GM12864 (cell line): ENCODE data around the gene DHX38.
"Not testable (repeated sequence)": the region's sequence is repeated elsewhere in the genome, so short reads cannot be mapped to it uniquely, and the experiment has no call there.

Experiments used
- DNase-seq: peaks from one replicate; pipeline ENCODE4 v3.0.0-alpha.2; 2011; ENCODE audit warnings: low read depth
- H3K4me3 ChIP-seq: 2 replicates; pipeline ENCODE4 v1.5.1; 2011; ENCODE audit warnings: mild to moderate bottlenecking, low read depth, low read length, control low read depth
- CTCF ChIP-seq: IDR thresholded peaks from 2 replicates; pipeline ENCODE4 v1.5.1; 2011; ENCODE audit warnings: low read depth, mild to moderate bottlenecking, moderate library complexity, low read length, control low read depth, inconsistent platforms; ENCODE audit errors: missing control alignments

The DHX38 gene

DNA sequence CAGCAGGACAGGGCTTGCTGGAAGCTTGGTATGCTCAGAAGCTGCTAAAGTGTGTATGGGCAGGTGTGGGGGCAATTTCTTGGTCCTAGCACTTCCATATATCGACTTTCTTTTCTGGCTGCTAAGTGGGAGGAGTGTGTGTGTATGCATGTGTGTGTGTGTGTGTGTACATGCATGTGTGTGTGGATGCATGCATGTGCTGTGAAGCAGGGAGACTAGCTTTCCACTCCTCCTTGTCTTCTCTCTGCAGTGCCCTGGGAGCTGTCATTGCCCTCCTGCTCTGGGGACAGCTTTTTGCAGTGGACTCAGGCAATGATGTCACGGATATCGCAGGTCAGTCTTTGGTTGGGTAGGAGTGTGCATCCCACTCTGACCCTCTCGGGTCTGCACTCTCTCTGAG is 37.7 kb upstream of the DHX38 start:
- DNase-seq: no peak
- H3K4me3 ChIP-seq: no peak overlapping the region
- no peak for TF ChIP-seq CTCF

- not testable (repeated sequence) for DNase-seq, H3K4me3 ChIP-seq
Measured at GRCh38 chr16:72057313-72057712, 36.3 kb upstream of the DHX38 start.

DNA sequence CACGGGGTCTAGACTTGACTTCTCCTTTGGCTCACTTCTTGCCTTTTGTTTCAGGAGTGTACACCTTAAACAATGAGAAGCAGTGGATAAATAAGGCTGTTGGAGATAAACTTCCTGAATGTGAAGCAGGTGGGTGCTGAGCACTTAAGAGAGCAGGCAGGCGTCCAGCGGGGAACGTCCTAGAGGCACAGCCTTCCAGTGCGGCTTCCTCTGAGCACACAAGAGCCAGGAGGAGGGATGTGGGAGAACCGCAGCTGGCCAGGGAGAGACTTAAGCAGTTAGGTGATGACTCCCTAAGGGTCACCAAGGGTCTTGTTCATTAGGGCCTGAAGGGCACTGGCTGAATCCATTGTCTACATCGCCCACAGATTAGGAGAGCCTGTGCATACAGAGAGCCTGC is 34.6 kb upstream of the DHX38 start:
- not testable (repeated sequence) for DNase-seq

DNA sequence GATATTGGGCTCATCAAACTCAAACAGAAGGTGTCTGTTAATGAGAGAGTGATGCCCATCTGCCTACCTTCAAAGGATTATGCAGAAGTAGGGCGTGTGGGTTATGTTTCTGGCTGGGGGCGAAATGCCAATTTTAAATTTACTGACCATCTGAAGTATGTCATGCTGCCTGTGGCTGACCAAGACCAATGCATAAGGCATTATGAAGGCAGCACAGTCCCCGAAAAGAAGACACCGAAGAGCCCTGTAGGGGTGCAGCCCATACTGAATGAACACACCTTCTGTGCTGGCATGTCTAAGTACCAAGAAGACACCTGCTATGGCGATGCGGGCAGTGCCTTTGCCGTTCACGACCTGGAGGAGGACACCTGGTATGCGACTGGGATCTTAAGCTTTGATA is 33.2 kb upstream of the DHX38 start:
- no peak overlapping the region for H3K4me3 ChIP-seq
- no peak for DNase-seq
- TF ChIP-seq CTCF: no peak

More for the DNA sequence above, 34.6 kb upstream of the DHX38 start:
- not testable (repeated sequence) for H3K4me3 ChIP-seq

DNA sequence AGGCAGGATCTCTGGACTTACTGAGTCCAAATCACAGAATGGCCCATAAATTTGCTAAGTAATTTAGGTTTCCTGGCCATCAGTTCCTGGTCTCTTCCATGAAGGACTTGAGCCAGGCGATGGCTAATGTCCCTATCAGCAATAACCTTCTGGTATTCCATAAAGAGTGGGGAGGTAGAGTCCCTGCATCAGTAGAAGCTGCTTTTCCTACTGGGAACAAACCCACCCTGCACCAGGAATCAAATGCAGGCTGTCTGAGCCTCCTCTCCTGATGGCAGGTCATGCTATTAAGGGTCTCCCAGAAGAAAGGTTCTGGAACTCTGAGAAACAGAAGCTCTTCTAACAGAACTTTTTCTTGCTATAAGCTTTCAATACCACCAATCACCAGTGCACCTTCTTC is 32.1 kb upstream of the DHX38 start:
- DNase-seq: no peak
- TF ChIP-seq CTCF: no peak
- H3K4me3 ChIP-seq: no peak overlapping the region

GRCh38 chr16:72064361-72064894 is 29.2 kb upstream of the DHX38 start:
- no peak overlapping the region for H3K4me3 ChIP-seq
- no peak for DNase-seq
- TF ChIP-seq CTCF: no peak

DNA sequence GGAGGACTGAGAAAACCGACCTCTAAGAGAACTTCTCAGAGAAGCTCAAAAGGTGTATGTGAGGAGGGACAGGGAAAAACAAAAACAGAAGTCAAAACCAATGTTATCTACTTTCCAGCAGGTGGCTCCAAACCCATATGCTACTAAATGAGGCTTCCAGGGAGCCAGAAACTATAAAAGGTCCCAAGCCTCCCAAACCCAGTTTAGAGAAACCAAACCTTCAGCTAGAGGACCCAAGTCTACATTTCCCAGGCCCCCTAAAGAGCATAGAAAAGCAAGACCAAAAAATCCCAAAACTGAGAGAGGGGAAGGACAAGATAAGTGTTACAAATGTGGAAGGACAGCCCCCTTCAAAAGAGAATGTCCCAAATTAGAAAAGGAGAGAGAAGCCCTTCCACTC is 26.9 kb upstream of the DHX38 start:
- H3K4me3 ChIP-seq: no peak overlapping the region
- no peak for DNase-seq
- TF ChIP-seq CTCF: peak; percentile 66

DNA sequence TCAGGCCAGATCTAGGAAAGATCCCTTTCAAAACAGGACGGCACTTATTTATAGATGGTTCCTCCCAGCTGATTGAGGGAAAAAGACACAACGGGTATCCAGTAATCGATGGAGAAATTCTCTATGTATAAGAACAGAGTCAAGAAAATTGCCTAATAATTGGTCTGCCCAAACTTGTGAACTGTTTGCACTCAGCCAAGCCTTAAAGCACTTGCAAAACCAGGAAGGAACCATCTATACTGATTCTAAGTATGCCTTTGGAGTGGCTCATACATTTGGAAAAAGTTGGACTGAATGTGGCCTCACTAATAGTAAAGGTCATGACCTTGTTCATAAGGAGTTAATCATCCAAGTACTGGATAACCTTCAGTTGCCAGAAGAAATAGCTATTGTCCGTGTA is 24.7 kb upstream of the DHX38 start:
- DNase-seq: no peak
- no peak overlapping the region for H3K4me3 ChIP-seq
- TF ChIP-seq CTCF: no peak
